Measurements from ENCODE around the gene ACAD11.

ACAD11 gene

GRCh38 chr3:132662212-132662611 is 2.6 kb upstream of the ACAD11 start:
- H3K27me3 ChIP-seq (ENCODE audit: control insufficient read depth in 3 of 3, insufficient read depth in 3 of 3, low read depth in 1 of 3, low read length in 3 of 3): no peaks in the 10 kb centered on the region
- DNase-seq (ENCODE audit: low spot score): no peak
- no peak overlapping the region for H2AK5ac ChIP-seq (ENCODE audit: low read depth, low read length)
- H3K36me3 ChIP-seq (replicated peaks in 1 of 2; ENCODE audit: control insufficient read depth in 2 of 2, insufficient read depth in 2 of 2, low read length in 2 of 2): peaks cover 0 to 30% of the 10 kb centered on the region in 2 donors
- H3K23ac ChIP-seq (ENCODE audit: low read depth, low read length, poor library complexity): no peak overlapping the region
- H3K27ac ChIP-seq (replicated peaks; ENCODE audit: low read length): no peak overlapping the region
- H3K4me1 ChIP-seq (ENCODE audit: control insufficient read depth in 2 of 2, insufficient read depth in 1 of 2, low read depth in 1 of 2, low read length in 2 of 2): peaks cover 0 to 8% of the 10 kb centered on the region in 2 donors
- no peak overlapping the region for H3K4me2 ChIP-seq (ENCODE audit: insufficient read depth, low read length, poor library complexity, severe bottlenecking)
- H3K9me3 ChIP-seq (replicated peaks in 1 of 2; ENCODE audit: control insufficient read depth in 2 of 2, insufficient read depth in 1 of 2, low read depth in 1 of 2, low read length in 2 of 2): no peaks in the 10 kb centered on the region
- no peak overlapping the region for H3K9ac ChIP-seq (ENCODE audit: low read depth, low read length, poor library complexity)
- H3K79me1 ChIP-seq (ENCODE audit: low read depth, low read length): no peaks in the 10 kb centered on the region
- no peak overlapping the region for H2BK15ac ChIP-seq (ENCODE audit: low read length)
- H2BK5ac ChIP-seq (ENCODE audit: low read length): no peak overlapping the region
- peak overlapping the region in 1 of 2 donors; percentile 58 for H3K4me3 ChIP-seq (ENCODE audit: low read length in 2 of 2)
- H2AFZ ChIP-seq (ENCODE audit: low read length): no peak overlapping the region
- H3K4ac ChIP-seq (ENCODE audit: low read length): no peak overlapping the region
- H2BK12ac ChIP-seq (ENCODE audit: low read length): no peak overlapping the region
- H3K18ac ChIP-seq (ENCODE audit: low read length): no peak overlapping the region
- H2BK120ac ChIP-seq (ENCODE audit: low read depth, low read length): no peak overlapping the region
- H3K14ac ChIP-seq (ENCODE audit: low read length): no peak overlapping the region
- H4K8ac ChIP-seq (ENCODE audit: low read depth, low read length): no peak overlapping the region
- no peak overlapping the region for H4K91ac ChIP-seq (ENCODE audit: low read depth, low read length, poor library complexity)

- no peaks in the 10 kb centered on the region for H3K79me1 ChIP-seq (ENCODE audit: low read depth, low read length)
- H2BK12ac ChIP-seq (ENCODE audit: low read length): no peak overlapping the region
- H2BK5ac ChIP-seq (ENCODE audit: low read length): no peak overlapping the region
- H4K8ac ChIP-seq (ENCODE audit: low read depth, low read length): no peak overlapping the region
- DNase-seq (ENCODE audit: low spot score): no peak
- peak overlapping the region; percentile 58 to 97 for H3K4me3 ChIP-seq (ENCODE audit: low read length in 2 of 2)
- WGBS, 2 donors (ENCODE audit: extremely low coverage in 2 of 2, insufficient read length in 2 of 2, insufficient replicate concordance in 1 of 2): no CpG with 5 or more reads among the region's 8 CpGs
- H3K27me3 ChIP-seq (ENCODE audit: control insufficient read depth in 3 of 3, insufficient read depth in 3 of 3, low read depth in 1 of 3, low read length in 3 of 3): no peaks in the 10 kb centered on the region
- H2AK5ac ChIP-seq (ENCODE audit: low read depth, low read length): no peak overlapping the region
- H3K18ac ChIP-seq (ENCODE audit: low read length): no peak overlapping the region
- H3K4me2 ChIP-seq (ENCODE audit: insufficient read depth, low read length, poor library complexity, severe bottlenecking): peak overlapping the region; percentile 90
- H3K23ac ChIP-seq (ENCODE audit: low read depth, low read length, poor library complexity): no peak overlapping the region
- H2BK15ac ChIP-seq (ENCODE audit: low read length): no peak overlapping the region
- H3K14ac ChIP-seq (ENCODE audit: low read length): no peak overlapping the region
- H3K27ac ChIP-seq (replicated peaks; ENCODE audit: low read length): no peak overlapping the region
- no peaks in the 10 kb centered on the region for H3K9me3 ChIP-seq (replicated peaks in 1 of 2; ENCODE audit: control insufficient read depth in 2 of 2, insufficient read depth in 1 of 2, low read depth in 1 of 2, low read length in 2 of 2)
- no peak overlapping the region for H2BK120ac ChIP-seq (ENCODE audit: low read depth, low read length)
- no peak overlapping the region for H3K9ac ChIP-seq (ENCODE audit: low read depth, low read length, poor library complexity)
- peak overlapping the region; percentile 97 for H2AFZ ChIP-seq (ENCODE audit: low read length)
- no peak overlapping the region for H4K91ac ChIP-seq (ENCODE audit: low read depth, low read length, poor library complexity)
- H3K4ac ChIP-seq (ENCODE audit: low read length): no peak overlapping the region
- H3K4me1 ChIP-seq (ENCODE audit: control insufficient read depth in 2 of 2, insufficient read depth in 1 of 2, low read depth in 1 of 2, low read length in 2 of 2): peaks cover 0 to 8% of the 10 kb centered on the region in 2 donors
- H3K36me3 ChIP-seq (replicated peaks in 1 of 2; ENCODE audit: control insufficient read depth in 2 of 2, insufficient read depth in 2 of 2, low read length in 2 of 2): peaks cover 0 to 19% of the 10 kb centered on the region in 2 donors
Observed at GRCh38 chr3:132661101-132661500, 1.5 kb upstream of the ACAD11 start.

- H2BK12ac ChIP-seq (ENCODE audit: low read length): no peak overlapping the region
- H3K4me2 ChIP-seq (ENCODE audit: insufficient read depth, low read length, poor library complexity, severe bottlenecking): peak overlapping the region; percentile 90
- no peak overlapping the region for H4K91ac ChIP-seq (ENCODE audit: low read depth, low read length, poor library complexity)
- peaks cover 0 to 8% of the 10 kb centered on the region in 2 donors for H3K4me1 ChIP-seq (ENCODE audit: control insufficient read depth in 2 of 2, insufficient read depth in 1 of 2, low read depth in 1 of 2, low read length in 2 of 2)
- no peak overlapping the region for H3K23ac ChIP-seq (ENCODE audit: low read depth, low read length, poor library complexity)
- H3K27ac ChIP-seq (replicated peaks; ENCODE audit: low read length): no peak overlapping the region
- peak overlapping the region; percentile 97 for H2AFZ ChIP-seq (ENCODE audit: low read length)
- peak overlapping the region; percentile 62 for H2BK5ac ChIP-seq (ENCODE audit: low read length)
- H3K9ac ChIP-seq (ENCODE audit: low read depth, low read length, poor library complexity): peak overlapping the region; percentile 92
- no peak for DNase-seq (ENCODE audit: low spot score)
- WGBS, 2 donors (ENCODE audit: extremely low coverage in 2 of 2, insufficient read length in 2 of 2, insufficient replicate concordance in 1 of 2): no CpG with 5 or more reads among the region's 5 CpGs
- no peaks in the 10 kb centered on the region for H3K27me3 ChIP-seq (ENCODE audit: control insufficient read depth in 3 of 3, insufficient read depth in 3 of 3, low read depth in 1 of 3, low read length in 3 of 3)
- peak overlapping the region; percentile 5 for H2BK15ac ChIP-seq (ENCODE audit: low read length)
- no peak overlapping the region for H3K14ac ChIP-seq (ENCODE audit: low read length)
- H3K36me3 ChIP-seq (replicated peaks in 1 of 2; ENCODE audit: control insufficient read depth in 2 of 2, insufficient read depth in 2 of 2, low read length in 2 of 2): peaks cover 0 to 16% of the 10 kb centered on the region in 2 donors
- no peak overlapping the region for H2BK120ac ChIP-seq (ENCODE audit: low read depth, low read length)
- H4K8ac ChIP-seq (ENCODE audit: low read depth, low read length): no peak overlapping the region
- peak overlapping the region; percentile 58 to 97 for H3K4me3 ChIP-seq (ENCODE audit: low read length in 2 of 2)
- no peak overlapping the region for H3K18ac ChIP-seq (ENCODE audit: low read length)
- H3K9me3 ChIP-seq (replicated peaks in 1 of 2; ENCODE audit: control insufficient read depth in 2 of 2, insufficient read depth in 1 of 2, low read depth in 1 of 2, low read length in 2 of 2): no peaks in the 10 kb centered on the region
- no peak overlapping the region for H3K4ac ChIP-seq (ENCODE audit: low read length)
- no peak overlapping the region for H2AK5ac ChIP-seq (ENCODE audit: low read depth, low read length)
- no peaks in the 10 kb centered on the region for H3K79me1 ChIP-seq (ENCODE audit: low read depth, low read length)
Observed at GRCh38 chr3:132660811-132661070, 1.1 kb upstream of the ACAD11 start.

- peak within 1 kb of the TSS; percentile 65 for H3K14ac ChIP-seq (ENCODE audit: low read length)
- peaks cover 0 to 11% of the 10 kb centered on the region in 2 donors for H3K36me3 ChIP-seq (replicated peaks in 1 of 2; ENCODE audit: control insufficient read depth in 2 of 2, insufficient read depth in 2 of 2, low read length in 2 of 2)
- peak within 1 kb of the TSS; percentile 75 for H3K27ac ChIP-seq (replicated peaks; ENCODE audit: low read length)
- peak within 1 kb of the TSS; percentile 58 to 97 for H3K4me3 ChIP-seq (ENCODE audit: low read length in 2 of 2)
- H4K91ac ChIP-seq (ENCODE audit: low read depth, low read length, poor library complexity): no peak within 1 kb of the TSS
- H4K8ac ChIP-seq (ENCODE audit: low read depth, low read length): no peak within 1 kb of the TSS
- no peaks in the 10 kb centered on the region for H3K9me3 ChIP-seq (replicated peaks in 1 of 2; ENCODE audit: control insufficient read depth in 2 of 2, insufficient read depth in 1 of 2, low read depth in 1 of 2, low read length in 2 of 2)
- no CpG with 5 or more reads among the region's 64 CpGs for WGBS, 2 donors (ENCODE audit: extremely low coverage in 2 of 2, insufficient read length in 2 of 2, insufficient replicate concordance in 1 of 2)
- peak within 1 kb of the TSS; percentile 62 for H2BK5ac ChIP-seq (ENCODE audit: low read length)
- no peak within 1 kb of the TSS for H2BK12ac ChIP-seq (ENCODE audit: low read length)
- no peak within 1 kb of the TSS for H2BK120ac ChIP-seq (ENCODE audit: low read depth, low read length)
- H3K4ac ChIP-seq (ENCODE audit: low read length): no peak within 1 kb of the TSS
- H3K9ac ChIP-seq (ENCODE audit: low read depth, low read length, poor library complexity): peak within 1 kb of the TSS; percentile 92
- H3K79me1 ChIP-seq (ENCODE audit: low read depth, low read length): no peaks in the 10 kb centered on the region
- H3K4me2 ChIP-seq (ENCODE audit: insufficient read depth, low read length, poor library complexity, severe bottlenecking): peak within 1 kb of the TSS; percentile 90
- no peaks in the 10 kb centered on the region for H3K27me3 ChIP-seq (ENCODE audit: control insufficient read depth in 3 of 3, insufficient read depth in 3 of 3, low read depth in 1 of 3, low read length in 3 of 3)
- H3K18ac ChIP-seq (ENCODE audit: low read length): peak within 1 kb of the TSS; percentile 93
- H3K4me1 ChIP-seq (ENCODE audit: control insufficient read depth in 2 of 2, insufficient read depth in 1 of 2, low read depth in 1 of 2, low read length in 2 of 2): peaks cover 0 to 8% of the 10 kb centered on the region in 2 donors
- H2AFZ ChIP-seq (ENCODE audit: low read length): peak within 1 kb of the TSS; percentile 97
- DNase-seq (ENCODE audit: low spot score): no peak
- H2AK5ac ChIP-seq (ENCODE audit: low read depth, low read length): peak within 1 kb of the TSS; percentile 49
- H3K23ac ChIP-seq (ENCODE audit: low read depth, low read length, poor library complexity): peak within 1 kb of the TSS; percentile 22
- peak within 1 kb of the TSS; percentile 5 for H2BK15ac ChIP-seq (ENCODE audit: low read length)
Observed at GRCh38 chr3:132660052-132660810, 622 bp upstream of the ACAD11 start, which contains the start of gene UBA5. UBA5 (plus strand) TSS chr3:132660329; CDS start chr3:132660538, 209 bp downstream.
